HG03097 (cell line): ENCODE data around the gene C2.
"Not testable (repeated sequence)": the region's sequence is repeated elsewhere in the genome, so short reads cannot be mapped to it uniquely, and the experiment has no call there.

Experiments
- ATAC-seq: cut with Tn5 transposase; IDR thresholded peaks from one replicate; pipeline ENCODE4 v1.9.1; 2021; ENCODE audit not compliant: unreplicated experiment, low FRiP score

C2 gene

GRCh38 chr6:31972709-31973350 is 45.3 kb downstream of the C2 start:
- ATAC-seq = no peak

- not testable (repeated sequence) for ATAC-seq
Observed at GRCh38 chr6:31976065-31976464, 48.5 kb downstream of the C2 start.

GRCh38 chr6:31977816-31978431 is 50.4 kb downstream of the C2 start:
- no peak for ATAC-seq

DNA sequence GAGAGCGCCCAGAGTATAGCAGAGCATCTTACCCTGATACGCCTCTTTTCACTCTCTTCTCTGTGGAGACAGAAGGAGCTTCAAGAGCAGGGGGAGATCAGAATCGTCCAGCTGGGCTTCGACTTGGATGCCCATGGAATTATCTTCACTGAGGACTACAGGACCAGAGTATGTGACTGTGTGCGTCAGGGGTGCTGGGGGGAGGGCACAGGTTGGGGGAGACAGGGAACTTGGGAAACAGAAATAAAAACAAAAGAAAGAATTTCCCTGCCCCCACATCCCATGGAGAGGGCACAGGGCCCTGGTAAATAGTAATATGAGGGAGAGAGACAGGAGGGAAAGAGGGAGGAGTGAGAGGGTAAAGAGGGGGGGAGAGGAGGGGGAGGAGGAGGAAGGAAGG is 51.3 kb downstream of the C2 start:
- no peak for ATAC-seq

GRCh38 chr6:31979238-31979898 is 51.9 kb downstream of the C2 start:
- no peak for ATAC-seq

DNA sequence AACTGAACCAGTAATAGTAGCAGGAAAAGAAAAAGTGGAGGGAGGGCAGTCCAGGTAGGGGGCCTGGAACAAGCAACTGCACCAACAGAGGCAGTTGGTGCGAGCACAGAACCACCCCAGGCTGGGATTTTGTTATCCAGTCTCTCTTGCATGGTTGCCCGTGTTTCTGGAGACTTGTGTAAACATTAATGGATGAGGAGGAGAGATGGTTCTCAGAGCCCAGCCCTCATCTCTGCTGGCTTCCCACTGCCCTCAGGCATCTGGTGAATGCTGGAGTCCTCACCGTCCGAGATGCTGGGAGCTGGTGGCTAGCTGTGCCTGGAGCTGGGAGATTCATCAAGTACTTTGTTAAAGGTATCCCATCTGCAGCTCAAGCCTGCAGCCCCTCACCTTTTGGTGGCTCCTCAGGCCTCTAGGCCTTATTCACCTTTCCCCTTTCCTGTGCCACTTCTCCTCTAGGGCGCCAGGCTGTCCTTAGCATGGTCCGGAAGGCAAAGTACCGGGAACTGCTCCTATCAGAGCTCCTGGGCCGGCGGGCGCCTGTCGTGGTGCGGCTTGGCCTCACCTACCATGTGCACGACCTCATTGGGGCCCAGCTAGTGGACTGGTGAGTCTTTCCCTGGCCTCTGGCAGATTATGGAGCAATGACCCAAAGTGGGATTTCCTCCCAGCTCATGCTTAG is 52.8 kb downstream of the C2 start:
- ATAC-seq = not testable (repeated sequence)

- ATAC-seq = not testable (repeated sequence)
Observed at GRCh38 chr6:31980998-31981397, 53.5 kb downstream of the C2 start.

- not testable (repeated sequence) for ATAC-seq
Observed at GRCh38 chr6:31981744-31982143, 54.2 kb downstream of the C2 start, which contains the start of gene C4A. TSS of gene C4A (plus strand) at chr6:31982057. CDS start at chr6:31982108, 51 bp downstream.

- ATAC-seq = not testable (repeated sequence)
Observed at GRCh38 chr6:31989363-31989762, 61.8 kb downstream of the C2 start.

DNA sequence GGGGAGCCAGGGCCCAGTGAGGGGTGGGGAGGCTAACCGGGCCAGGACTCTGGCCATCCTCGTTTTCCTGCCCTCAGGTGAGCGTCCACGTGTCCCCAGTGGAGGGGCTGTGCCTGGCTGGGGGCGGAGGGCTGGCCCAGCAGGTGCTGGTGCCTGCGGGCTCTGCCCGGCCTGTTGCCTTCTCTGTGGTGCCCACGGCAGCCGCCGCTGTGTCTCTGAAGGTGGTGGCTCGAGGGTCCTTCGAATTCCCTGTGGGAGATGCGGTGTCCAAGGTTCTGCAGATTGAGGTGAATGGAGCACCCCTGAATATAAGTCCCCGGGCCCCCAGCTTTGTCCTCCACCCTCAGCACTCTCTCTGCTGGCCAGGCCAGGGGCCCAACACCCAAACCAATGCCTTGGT is 66.9 kb downstream of the C2 start:
- ATAC-seq = not testable (repeated sequence)
